Hepatic stellate cell (primary cell): ENCODE measurements around the gene MYL10.

Experiments used
- DNase-seq: peaks from one replicate; pipeline ENCODE4 v3.0.0; 2011; ENCODE audit warnings: low spot score

MYL10 gene

DNA sequence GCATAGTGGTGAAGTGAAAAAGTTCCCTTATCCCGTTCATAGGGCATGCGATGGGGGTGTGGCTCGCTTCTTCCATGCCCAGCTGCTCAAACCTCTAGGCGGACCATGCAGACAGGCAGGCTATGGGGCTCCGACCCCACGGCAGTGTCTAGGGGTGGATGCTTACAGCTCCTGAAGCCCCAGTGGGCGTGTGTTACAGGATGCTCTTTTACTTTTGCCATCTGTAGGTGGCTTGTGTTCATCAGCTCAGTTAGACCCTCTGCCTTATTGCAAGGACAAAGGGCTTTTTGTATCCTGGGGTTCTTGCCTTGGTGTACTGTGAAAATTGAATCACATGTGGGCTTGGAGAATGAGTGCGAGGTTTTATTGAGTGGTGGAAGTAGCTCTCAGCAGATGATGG lies at the start of gene MYL10:
Gene MYL10 (minus strand): TSS at position 126 of the 400 bp plus-strand sequence. CDS start 178 bp downstream, outside the sequence.
- no peak for DNase-seq

GRCh38 chr7:101678658-101679057 lies 49.6 kb upstream of the MYL10 start:
- peak; percentile 90 for DNase-seq

GRCh38 chr7:101677797-101678479 lies 48.8 kb upstream of the MYL10 start:
- no peak for DNase-seq

DNA sequence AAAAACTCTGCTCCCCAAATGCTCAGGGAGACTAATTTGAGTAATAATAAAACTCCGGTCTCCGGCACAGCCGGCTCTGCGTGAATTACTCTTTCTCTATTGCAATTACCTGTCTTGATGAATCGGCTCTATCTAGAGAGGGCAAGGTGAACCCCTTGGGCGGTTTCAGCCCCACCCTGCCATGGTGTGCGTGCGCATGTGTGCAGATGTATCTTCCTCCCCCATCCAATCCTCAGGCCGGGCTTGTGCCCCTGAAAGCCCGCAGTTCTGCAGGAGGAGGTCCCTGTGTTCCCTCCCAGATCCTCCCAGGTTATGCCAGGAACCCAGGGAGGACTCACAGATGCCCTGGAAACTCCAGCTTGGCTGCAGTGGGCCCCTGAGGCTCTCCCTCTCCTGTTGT lies 48.3 kb upstream of the MYL10 start:
- DNase-seq = no peak

- no peak for DNase-seq
Measured at GRCh38 chr7:101676956-101677355, 47.9 kb upstream of the MYL10 start.

DNA sequence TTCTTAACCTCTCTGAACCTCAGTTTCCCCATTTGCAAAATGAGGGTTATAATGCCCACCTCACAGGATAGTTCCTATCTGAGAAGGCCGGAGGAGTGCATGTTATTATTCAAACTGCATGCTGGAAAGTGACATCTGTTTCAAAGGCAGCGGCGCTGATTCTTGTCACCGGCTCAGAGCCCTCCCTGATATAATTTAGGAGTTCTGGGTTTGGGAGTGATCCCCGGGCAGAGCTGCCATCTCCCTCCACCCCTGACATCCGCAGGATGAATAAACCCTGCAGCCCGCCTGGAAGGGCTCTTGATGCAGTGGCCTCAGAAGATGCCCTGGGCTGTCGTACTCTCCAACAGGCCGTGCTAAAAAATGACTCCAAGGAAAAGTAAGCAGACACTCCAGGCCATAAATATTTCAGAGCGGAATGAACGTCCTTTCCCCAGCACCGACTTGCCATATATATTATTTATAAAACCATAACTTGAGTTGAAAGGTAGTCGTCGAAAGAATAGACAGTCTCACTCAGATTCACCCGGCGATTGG lies 47.0 kb upstream of the MYL10 start:
- DNase-seq = no peak

DNA sequence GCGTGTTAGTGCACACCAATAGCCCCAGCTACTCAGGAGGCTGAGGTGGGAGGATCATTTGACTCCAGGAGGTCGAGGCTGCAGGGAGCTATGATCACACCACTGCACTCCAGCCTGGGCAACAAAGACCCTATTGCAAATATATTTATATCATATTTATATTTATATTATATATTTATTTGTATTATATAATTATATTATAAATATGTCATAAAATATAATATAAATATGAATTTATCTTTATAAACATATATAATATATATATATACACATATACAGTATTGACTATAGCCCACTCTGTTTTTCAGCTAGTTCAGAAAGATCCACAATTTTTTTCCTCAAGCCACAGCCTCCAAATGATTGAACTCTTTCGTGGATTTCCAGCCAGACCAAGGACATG lies 45.3 kb upstream of the MYL10 start:
- DNase-seq = no peak

DNA sequence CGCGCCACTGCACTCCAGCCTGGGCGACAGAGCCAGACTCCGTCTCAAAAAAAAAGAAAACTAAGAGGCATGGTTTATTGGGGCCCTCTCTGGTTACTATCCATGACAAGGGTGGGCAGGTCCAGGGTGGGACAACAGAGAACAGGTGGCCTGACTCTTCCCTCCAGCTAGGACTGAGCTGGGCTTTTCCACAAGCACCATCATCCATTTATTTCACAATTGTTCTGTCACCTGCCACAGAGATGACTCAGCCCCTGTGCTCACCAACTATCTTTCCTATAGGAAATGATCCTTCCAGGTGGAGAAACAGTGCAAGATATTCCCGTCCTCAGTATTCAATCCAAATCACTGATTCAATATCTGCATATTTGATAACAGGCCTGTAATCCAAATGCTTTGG lies 44.9 kb upstream of the MYL10 start:
- no peak for DNase-seq

- DNase-seq = no peak
Measured at GRCh38 chr7:101673315-101673714, 44.2 kb upstream of the MYL10 start.

DNA sequence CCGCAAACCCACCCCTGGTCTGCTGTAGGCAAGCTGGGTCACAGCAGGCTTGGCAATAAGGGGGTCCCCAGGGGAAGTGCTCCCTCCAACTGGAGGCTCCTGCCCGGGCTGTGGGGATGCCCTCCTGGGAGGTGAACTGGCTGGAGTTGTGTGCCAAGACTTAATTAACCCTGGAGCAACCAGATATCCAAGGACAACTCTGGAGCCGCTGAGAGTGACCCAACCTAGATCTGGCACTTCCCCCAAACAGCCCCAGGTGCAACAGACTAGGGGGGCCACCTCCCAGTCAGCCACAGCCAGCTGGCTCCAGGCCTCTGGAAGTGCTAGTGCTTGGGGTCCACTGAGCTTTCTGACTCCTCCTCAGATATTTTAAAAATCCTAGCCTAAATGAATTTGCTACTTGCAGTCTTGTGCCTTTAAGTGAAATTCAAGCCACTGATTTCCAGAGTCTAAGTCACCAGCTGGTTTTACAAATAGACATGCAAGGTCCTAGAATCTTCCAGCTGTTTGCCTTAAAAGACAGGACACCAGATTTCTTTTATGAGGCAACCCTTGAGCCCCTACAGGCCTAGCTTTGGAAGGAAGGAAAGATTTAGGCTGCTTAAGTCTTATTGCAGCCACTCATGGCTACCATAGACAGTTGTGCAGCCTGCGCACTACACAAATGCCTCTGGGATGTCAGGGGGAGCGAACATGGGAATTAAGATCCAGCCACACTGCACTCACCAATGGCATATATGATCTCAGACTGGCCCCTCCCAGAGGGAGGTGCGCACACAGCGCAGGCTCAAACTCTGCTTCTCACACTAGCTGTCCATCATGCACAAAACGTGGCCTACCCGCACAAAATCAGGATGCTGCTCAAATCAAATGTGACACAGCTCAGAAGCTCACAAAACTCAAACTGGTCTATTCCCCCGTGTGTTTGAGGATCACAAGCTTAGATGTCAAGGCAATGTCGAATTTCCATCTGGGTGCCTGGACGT lies 42.6 kb upstream of the MYL10 start:
- no peak for DNase-seq

GRCh38 chr7:101669307-101669706 lies 40.2 kb upstream of the MYL10 start:
- DNase-seq = no peak

DNA sequence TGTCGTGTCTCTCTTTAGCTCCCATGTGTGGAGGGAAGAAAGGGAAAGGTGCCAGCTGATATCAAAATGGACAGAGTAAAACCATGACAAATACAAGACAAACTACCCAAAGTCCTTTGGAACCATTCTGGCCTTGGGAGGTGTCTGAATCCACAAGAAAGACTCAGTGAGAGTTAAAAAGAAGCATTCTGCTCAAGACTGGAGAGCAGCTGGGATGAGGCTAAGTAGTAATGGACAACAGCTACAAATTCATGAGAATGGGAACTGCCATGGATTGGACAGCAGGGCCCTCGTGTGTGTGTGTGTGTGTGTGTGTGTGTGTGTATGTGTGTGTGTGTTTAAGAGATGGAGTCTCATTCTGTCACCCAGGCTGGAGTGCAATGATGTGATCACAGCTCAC lies 39.6 kb upstream of the MYL10 start:
- no peak for DNase-seq

- DNase-seq = no peak
Measured at GRCh38 chr7:101667920-101668319, 38.8 kb upstream of the MYL10 start.

DNA sequence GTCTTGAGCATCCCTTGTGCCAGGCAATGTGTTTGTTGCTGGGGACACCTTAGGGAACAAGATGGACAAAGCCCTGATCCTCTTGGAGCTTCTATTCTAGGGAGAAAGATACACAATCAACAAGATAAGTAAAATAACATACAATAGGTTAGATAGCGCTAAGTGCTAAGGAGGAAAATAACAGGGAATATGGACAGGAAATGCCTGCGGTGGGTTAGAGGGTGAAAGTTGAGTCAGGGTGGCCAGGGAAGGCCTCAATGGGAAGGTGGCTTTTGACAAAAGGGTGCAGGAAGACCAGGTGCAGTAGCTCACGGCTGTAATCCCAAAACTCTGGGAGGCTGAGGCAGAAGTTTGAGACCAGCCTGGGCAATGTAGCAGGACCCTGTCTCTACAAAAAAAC lies 38.3 kb upstream of the MYL10 start:
- DNase-seq = no peak

- DNase-seq = no peak
Measured at GRCh38 chr7:101666741-101667140, 37.6 kb upstream of the MYL10 start.

- no peak for DNase-seq
Measured at GRCh38 chr7:101666293-101666692, 37.2 kb upstream of the MYL10 start.

GRCh38 chr7:101664893-101665471 lies 35.9 kb upstream of the MYL10 start:
- no peak for DNase-seq

DNA sequence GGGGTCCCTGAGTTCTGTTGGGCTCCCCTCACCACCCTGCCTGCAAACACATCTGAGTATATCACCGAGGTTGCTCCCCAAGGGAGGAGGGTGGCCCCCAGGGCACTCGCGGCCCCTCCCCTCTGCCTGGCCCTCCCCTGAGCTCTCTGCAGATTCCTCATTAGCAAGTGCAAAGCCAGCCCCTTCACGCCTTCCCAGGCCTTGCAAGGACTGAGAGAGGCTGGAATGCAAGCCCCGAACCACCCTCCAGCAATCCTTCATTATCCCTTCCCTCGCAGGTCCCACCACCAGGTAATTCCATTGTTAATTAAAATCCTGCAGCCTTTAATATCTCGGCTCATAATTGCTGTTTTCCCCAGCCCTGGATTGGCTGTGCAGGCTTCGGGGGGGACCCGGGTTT lies 35.3 kb upstream of the MYL10 start:
- no peak for DNase-seq

- no peak for DNase-seq
Measured at GRCh38 chr7:101663747-101664146, 34.7 kb upstream of the MYL10 start.

DNA sequence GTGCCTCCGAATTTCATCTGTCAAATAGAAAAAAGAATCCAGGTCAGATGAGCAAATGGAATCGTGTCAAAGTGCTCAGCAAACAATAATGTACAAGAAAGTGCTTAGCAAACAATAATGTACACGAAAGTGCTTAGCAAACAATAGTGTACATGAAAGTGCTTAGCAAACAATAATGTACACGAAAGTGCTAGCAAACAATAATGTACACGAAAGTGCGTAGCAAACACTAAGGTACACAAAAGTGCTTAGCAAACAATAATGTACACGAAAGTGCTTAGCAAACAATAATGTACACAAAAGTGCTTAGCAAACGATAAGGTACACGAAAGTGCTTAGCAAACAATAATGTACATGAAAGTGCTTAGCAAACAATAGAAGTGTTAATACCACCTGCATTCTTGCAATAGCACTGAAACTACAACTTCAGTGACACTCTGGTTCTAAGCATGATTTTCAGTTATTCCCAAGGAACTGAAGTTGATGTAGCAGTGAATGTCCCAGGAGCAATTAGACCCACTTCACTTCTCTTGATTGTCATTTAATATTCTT lies 33.4 kb upstream of the MYL10 start:
- DNase-seq = no peak

DNA sequence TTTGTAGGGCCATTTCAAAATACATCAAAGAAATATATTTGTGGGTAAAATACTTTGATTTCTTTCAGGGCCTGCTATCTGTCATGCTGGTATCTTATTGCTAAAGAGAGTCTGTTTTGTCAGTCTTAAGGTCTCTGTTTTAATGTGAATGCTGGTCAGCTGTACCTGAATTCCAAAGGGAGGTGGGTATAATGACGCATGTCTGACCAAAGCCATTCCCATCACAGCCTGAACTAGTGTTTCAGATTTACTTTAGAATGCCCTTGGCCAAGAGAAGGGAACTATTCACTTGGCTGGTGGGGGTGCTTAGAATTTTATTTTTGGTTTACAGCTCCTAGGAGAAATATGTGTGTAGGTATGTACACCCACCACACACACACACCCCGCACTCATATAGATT lies 30.6 kb upstream of the MYL10 start:
- DNase-seq = no peak

DNA sequence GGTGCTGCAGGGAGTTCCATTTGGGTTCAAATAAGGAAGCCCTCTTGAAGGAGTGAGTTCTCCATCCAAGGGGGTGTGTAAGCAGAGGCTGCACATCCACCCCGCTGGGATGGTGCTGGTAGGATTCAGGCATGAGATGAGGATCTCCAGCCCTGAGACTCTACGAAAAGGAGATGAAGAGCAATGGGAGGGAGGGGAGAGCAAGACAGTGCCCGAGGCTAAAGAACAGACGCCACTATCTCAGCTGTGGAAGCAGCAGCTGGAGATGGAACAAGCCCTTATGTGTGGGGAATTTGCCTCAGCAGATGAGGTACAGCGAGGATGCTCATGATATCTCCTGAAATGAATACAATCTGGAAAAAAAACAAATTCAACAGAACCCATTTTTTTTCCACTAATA lies 28.1 kb upstream of the MYL10 start:
- DNase-seq = no peak
